NT2/D1 (cell line): ENCODE results near the gene SRSF9.
"Not testable (repeated sequence)": the region's sequence is repeated elsewhere in the genome, so short reads cannot be mapped to it uniquely, and the experiment has no call there.

ENCODE experiments used
- DNase-seq: peaks from one replicate; pipeline ENCODE4 v3.0.0-alpha.2; 2011; ENCODE audit warnings: low read depth, low spot score
- H3K27me3 ChIP-seq: 2 replicates; pipeline ENCODE4 v1.6.0; 2011; ENCODE audit warnings: mild to moderate bottlenecking; ENCODE audit not compliant: insufficient read length, insufficient read depth
- H3K36me3 ChIP-seq: 2 replicates; pipeline ENCODE4 v1.6.1; 2011; ENCODE audit warnings: mild to moderate bottlenecking, low read length, mixed read lengths; ENCODE audit not compliant: insufficient read depth, insufficient read length
- H3K4me1 ChIP-seq: 2 replicates; pipeline ENCODE4 v1.5.1; 2011; ENCODE audit not compliant: insufficient read depth, insufficient read length
- H3K4me3 ChIP-seq: 2 replicates; pipeline ENCODE4 v1.5.1; 2011; ENCODE audit warnings: low read depth; ENCODE audit not compliant: insufficient read length
- H3K9ac ChIP-seq: 2 replicates; pipeline ENCODE4 v1.6.0; 2011; ENCODE audit warnings: low read depth; ENCODE audit not compliant: insufficient read length
- H3K9me3 ChIP-seq: 2 replicates; pipeline ENCODE4 v1.5.1; 2011; ENCODE audit warnings: mild to moderate bottlenecking, low read length; ENCODE audit not compliant: insufficient read depth
- SUZ12 ChIP-seq: IDR thresholded peaks from 2 replicates; pipeline ENCODE4 v1.6.1; 2011; ENCODE audit not compliant: insufficient read length, insufficient read depth; ENCODE audit errors: extremely low read depth
- YY1 ChIP-seq: IDR thresholded peaks from 2 replicates; pipeline ENCODE4 v1.6.1; 2011; ENCODE audit not compliant: insufficient read length, insufficient read depth
- ZNF274 ChIP-seq: IDR thresholded peaks from 2 replicates; pipeline ENCODE4 v1.6.1; 2011; ENCODE audit warnings: mild to moderate bottlenecking, low read depth, low read length

Gene SRSF9

DNA sequence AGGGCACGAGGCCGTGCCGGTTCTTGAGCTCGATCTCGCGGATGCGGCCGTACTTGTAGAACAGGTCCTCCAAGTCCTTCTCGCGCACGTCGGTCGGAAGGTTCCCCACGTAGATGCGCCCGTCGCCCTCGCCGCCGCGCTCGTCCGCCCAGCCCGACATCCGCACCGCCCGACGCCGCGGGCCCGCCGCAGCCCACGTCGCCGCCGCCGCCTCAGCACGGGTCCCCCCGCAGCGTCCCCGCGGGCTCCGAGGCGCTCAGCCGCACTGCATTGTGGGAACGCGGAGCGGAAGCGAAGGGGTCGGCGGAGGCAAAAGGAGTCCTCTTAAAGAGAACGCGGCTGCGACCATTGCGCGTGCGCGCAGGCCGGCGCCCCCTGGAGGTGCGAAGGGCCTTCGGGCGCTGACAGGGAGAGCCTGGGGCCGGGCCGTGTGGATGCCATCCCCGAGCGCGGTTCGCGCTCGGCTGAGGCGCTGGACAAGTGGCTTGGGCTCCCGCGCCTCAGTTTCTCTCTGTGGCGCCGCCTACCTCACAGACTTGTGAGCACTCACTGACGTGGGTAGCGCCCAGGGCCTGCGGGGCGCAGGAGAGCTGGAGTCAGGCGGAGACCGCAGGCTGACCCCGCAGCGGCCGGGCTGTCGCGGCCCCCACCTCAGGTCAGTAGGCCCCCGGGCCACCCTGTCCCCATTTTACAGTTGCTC lies at the start of gene SRSF9:
SRSF9 (minus strand) TSS at position 299 of the 700 bp plus-strand sequence; CDS start at position 160, 139 bp downstream.
- Histone ChIP-seq H3K9ac (peak within 1 kb of the TSS; percentile 100), H3K4me1 (peaks cover 5% of the 10 kb centered on the region), H3K27me3 (no peaks in the 10 kb centered on the region), H3K4me3 (peak within 1 kb of the TSS; percentile 100), H3K9me3 (no peaks in the 10 kb centered on the region), H3K36me3 (peaks cover 38% of the 10 kb centered on the region)
- TF ChIP-seq YY1 (no peak), SUZ12 (no peak), ZNF274 (no peak)
- DNase-seq: peak; percentile 97

DNA sequence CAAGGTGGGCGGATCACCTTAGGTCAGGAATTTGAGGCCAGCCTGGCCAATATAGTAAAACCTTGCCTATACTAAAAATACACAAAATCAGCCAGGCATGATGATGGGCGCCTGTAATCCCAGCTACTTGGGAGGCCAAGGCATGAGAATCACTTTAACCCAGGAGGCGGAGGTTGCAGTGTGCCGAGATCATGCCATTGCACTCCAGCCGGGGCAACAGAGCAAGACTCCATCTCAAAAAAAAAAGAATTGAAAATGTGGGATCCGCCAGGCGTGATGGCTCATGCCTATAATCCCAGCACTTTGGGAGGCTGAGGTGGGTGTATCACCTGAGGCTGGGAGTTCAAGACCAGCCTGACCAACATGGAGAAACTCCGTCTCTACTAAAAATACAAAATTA lies 49.8 kb upstream of the SRSF9 start:
- DNase-seq: not testable (repeated sequence)

GRCh38 chr12:120515496-120515895 lies 45.9 kb upstream of the SRSF9 start:
- DNase-seq: no peak
- Histone ChIP-seq H3K9me3 (no peaks in the 10 kb centered on the region), H3K4me3 (no peak overlapping the region), H3K27me3 (no peaks in the 10 kb centered on the region), H3K4me1 (no peaks in the 10 kb centered on the region), H3K36me3 (peaks cover 80% of the 10 kb centered on the region), H3K9ac (no peak overlapping the region)
- no peak for TF ChIP-seq SUZ12
- no peak for TF ChIP-seq YY1
- no peak for TF ChIP-seq ZNF274

More for the DNA sequence above, 49.8 kb upstream of the SRSF9 start:
- H3K36me3 ChIP-seq: peaks cover 85% of the 10 kb centered on the region
- not testable (repeated sequence) for H3K4me3 ChIP-seq, H3K9ac ChIP-seq, H3K4me1 ChIP-seq, H3K9me3 ChIP-seq, H3K27me3 ChIP-seq

- H3K9me3 ChIP-seq: no peaks in the 10 kb centered on the region
- no peak for DNase-seq
- H3K9ac ChIP-seq: no peak overlapping the region
- H3K27me3 ChIP-seq: no peaks in the 10 kb centered on the region
- H3K4me1 ChIP-seq: no peaks in the 10 kb centered on the region
- TF ChIP-seq ZNF274 (no peak), SUZ12 (no peak), YY1 (no peak)
- no peak overlapping the region for H3K4me3 ChIP-seq
- H3K36me3 ChIP-seq: peaks cover 81% of the 10 kb centered on the region
These were observed 44.5 kb upstream of the SRSF9 start for GRCh38 chr12:120514002-120514401.

GRCh38 chr12:120508537-120508936 lies 39.0 kb upstream of the SRSF9 start:
- TF ChIP-seq SUZ12: no peak
- TF ChIP-seq ZNF274: no peak
- no peak for TF ChIP-seq YY1
- H3K9ac ChIP-seq: no peak overlapping the region
- H3K4me1 ChIP-seq: no peaks in the 10 kb centered on the region
- H3K27me3 ChIP-seq: no peaks in the 10 kb centered on the region
- H3K36me3 ChIP-seq: peaks cover 74% of the 10 kb centered on the region
- no peak overlapping the region for H3K4me3 ChIP-seq
- H3K9me3 ChIP-seq: no peaks in the 10 kb centered on the region
- DNase-seq: no peak

DNA sequence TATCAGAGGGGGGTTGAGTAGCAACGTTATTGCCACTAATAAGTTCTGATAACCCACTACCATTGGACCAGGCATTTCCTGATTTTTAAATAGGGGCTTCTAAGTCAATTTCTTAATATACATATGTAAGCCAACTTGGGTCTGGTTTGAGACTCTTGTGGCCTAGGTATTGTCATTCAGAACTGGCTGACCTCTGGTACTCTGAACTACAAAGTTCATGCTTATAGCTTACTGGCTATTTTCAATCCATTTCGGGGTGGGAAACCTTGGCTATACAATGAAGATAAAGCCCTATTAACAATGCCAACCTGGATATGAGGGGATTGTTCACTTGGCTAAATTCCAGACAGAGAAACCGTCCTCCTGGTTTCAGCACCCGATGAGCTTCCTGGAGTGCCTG lies 35.0 kb upstream of the SRSF9 start:
- Histone ChIP-seq H3K9me3 (no peaks in the 10 kb centered on the region), H3K4me3 (no peak overlapping the region), H3K9ac (no peak overlapping the region), H3K4me1 (no peaks in the 10 kb centered on the region), H3K36me3 (peaks cover 76% of the 10 kb centered on the region), H3K27me3 (no peaks in the 10 kb centered on the region)
- no peak for TF ChIP-seq SUZ12
- no peak for TF ChIP-seq ZNF274
- TF ChIP-seq YY1: no peak
- DNase-seq: no peak

GRCh38 chr12:120500581-120500980 lies 31.0 kb upstream of the SRSF9 start:
- Histone ChIP-seq H3K9me3 (no peaks in the 10 kb centered on the region), H3K9ac (no peak overlapping the region)
- TF ChIP-seq YY1: no peak
- TF ChIP-seq ZNF274: no peak
- no peak for TF ChIP-seq SUZ12

More at GRCh38 chr12:120500581-120500980, 31.0 kb upstream of the SRSF9 start:
- H3K4me1 ChIP-seq: no peaks in the 10 kb centered on the region
- H3K27me3 ChIP-seq: no peaks in the 10 kb centered on the region
- H3K36me3 ChIP-seq: peaks cover 70% of the 10 kb centered on the region
- H3K4me3 ChIP-seq: no peak overlapping the region
- no peak for DNase-seq
